ENCODE data around the gene WFIKKN1. TPM values are rescaled to one million over a fixed set of nuclear protein-coding genes. Genes with fewer than 3 reads are reported as not detected.

WFIKKN1 gene
- total and polyA plus RNA-seq, 11 donors: 0.15 to 1.1 (median 0.29) TPM

DNA sequence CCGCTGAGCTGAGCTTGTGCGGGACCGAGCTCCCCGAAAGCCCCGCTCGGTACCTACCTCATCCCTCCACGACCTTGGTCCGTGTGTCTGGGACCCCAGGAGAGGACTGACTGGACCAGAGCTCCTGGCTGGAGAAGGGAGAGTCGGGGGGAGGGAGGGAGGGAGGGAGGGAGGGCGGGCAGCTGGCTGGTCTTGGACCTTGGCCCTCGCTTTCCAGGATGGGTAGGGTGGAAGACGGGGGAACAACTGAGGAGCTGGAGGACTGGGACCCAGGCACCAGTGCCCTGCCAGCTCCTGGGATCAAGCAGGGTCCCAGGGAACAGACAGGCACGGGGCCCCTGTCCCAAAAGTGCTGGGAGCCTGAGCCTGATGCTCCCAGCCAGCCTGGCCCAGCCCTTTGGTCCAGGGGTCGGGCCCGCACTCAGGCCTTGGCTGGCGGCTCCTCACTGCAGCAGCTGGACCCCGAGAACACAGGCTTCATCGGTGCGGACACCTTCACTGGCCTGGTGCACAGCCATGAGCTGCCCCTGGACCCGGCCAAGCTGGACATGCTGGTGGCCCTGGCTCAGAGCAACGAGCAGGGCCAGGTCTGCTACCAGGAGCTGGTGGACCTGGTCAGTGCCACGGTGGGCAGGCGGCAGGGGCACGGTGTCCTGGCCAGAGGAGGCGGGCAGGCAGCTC lies 45.2 kb downstream of the WFIKKN1 start:
- ATAC-seq: no peak
- peaks cover 0 to 39% (median 17%) of the 10 kb centered on the region in 12 donors for H3K4me1 ChIP-seq
- DNase-seq: no peak
- TF ChIP-seq, protein P1, sequence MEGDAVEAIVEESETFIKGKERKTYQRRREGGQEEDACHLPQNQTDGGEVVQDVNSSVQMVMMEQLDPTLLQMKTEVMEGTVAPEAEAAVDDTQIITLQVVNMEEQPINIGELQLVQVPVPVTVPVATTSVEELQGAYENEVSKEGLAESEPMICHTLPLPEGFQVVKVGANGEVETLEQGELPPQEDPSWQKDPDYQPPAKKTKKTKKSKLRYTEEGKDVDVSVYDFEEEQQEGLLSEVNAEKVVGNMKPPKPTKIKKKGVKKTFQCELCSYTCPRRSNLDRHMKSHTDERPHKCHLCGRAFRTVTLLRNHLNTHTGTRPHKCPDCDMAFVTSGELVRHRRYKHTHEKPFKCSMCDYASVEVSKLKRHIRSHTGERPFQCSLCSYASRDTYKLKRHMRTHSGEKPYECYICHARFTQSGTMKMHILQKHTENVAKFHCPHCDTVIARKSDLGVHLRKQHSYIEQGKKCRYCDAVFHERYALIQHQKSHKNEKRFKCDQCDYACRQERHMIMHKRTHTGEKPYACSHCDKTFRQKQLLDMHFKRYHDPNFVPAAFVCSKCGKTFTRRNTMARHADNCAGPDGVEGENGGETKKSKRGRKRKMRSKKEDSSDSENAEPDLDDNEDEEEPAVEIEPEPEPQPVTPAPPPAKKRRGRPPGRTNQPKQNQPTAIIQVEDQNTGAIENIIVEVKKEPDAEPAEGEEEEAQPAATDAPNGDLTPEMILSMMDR (IDR thresholded peaks at IDR 0.05): no peak
- TF ChIP-seq POLR2A (IDR thresholded peaks at IDR 0.05): no peak
- peaks cover 0 to 32% (median 29%) of the 10 kb centered on the region in 9 donors for H3K36me3 ChIP-seq
- intact Hi-C loops (cut with DNase I): no loop called here
- H3K27ac ChIP-seq: peak overlapping the region in 3 of 12 donors; percentile 65 to 76 (median 67)
- peak overlapping the region in 10 of 12 donors; percentile 30 to 57 (median 44) for H3K4me3 ChIP-seq
- H3K9me3 ChIP-seq: no peaks in the 10 kb centered on the region
- H3K27me3 ChIP-seq: no peaks in the 10 kb centered on the region
- WGBS, 4 donors: 39 to 52% (median 46%) methylated on average over 11 to 25 of the region's 25 CpGs

DNA sequence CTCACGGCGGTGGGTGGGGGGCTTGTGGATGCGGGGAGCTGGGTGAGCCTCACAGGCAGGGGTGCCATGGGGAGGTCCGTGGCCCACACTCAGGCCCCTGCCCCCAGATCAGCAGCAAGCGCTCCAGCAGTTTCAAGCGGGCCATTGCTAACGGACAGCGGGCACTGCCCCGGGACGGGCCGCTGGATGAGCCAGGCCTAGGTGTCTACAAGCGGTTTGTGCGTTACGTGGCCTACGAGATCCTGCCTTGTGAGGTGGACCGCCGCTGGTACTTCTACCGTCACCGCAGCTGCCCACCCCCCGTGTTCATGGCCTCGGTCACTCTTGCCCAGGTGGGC lies 45.7 kb downstream of the WFIKKN1 start:
- no peak for ATAC-seq
- H3K9me3 ChIP-seq: no peaks in the 10 kb centered on the region
- H3K27me3 ChIP-seq: no peaks in the 10 kb centered on the region
- H3K27ac ChIP-seq: no peak overlapping the region
- H3K4me1 ChIP-seq: peaks cover 3 to 44% (median 23%) of the 10 kb centered on the region in 12 donors
- peaks cover 0 to 30% (median 24%) of the 10 kb centered on the region in 9 donors for H3K36me3 ChIP-seq
- intact Hi-C loops (cut with DNase I): no loop called here
- no peak for TF ChIP-seq POLR2A (IDR thresholded peaks at IDR 0.05)
- TF ChIP-seq, protein P1 (IDR thresholded peaks at IDR 0.05): no peak
- DNase-seq: no peak
- WGBS, 4 donors: 90 to 96% (median 93%) methylated on average over 21 of the region's 21 CpGs
- H3K4me3 ChIP-seq: no peak overlapping the region

DNA sequence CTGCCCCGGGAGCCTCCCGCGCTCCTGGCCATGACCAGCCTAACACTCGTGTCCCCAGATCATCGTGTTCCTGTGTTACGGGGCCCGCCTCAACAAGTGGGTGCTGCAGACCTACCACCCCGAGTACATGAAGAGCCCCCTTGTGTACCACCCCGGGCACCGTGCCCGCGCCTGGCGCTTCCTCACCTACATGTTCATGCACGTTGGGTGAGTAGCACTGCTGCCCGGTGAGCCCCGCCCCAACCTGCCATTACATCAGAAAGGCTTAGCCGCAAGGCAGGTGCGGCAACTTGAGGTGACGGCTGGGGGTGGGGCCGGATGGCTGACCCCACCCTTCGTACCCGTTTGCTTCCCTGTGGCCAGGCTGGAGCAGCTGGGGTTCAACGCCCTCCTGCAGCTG lies 46.1 kb downstream of the WFIKKN1 start:
- H3K9me3 ChIP-seq: no peaks in the 10 kb centered on the region
- DNase-seq: no peak
- no peak for TF ChIP-seq POLR2A (IDR thresholded peaks at IDR 0.05)
- TF ChIP-seq, protein P1 (IDR thresholded peaks at IDR 0.05): no peak
- H3K27ac ChIP-seq: no peak overlapping the region
- 71 to 86% (median 82%) methylated on average over 16 to 23 of the region's 23 CpGs for WGBS, 4 donors
- ATAC-seq: no peak
- H3K36me3 ChIP-seq: peaks cover 0 to 30% (median 24%) of the 10 kb centered on the region in 9 donors
- intact Hi-C loops (cut with DNase I): no loop called here
- H3K4me1 ChIP-seq: peaks cover 3 to 48% (median 26%) of the 10 kb centered on the region in 12 donors
- H3K4me3 ChIP-seq: no peak overlapping the region
- no peaks in the 10 kb centered on the region for H3K27me3 ChIP-seq

DNA sequence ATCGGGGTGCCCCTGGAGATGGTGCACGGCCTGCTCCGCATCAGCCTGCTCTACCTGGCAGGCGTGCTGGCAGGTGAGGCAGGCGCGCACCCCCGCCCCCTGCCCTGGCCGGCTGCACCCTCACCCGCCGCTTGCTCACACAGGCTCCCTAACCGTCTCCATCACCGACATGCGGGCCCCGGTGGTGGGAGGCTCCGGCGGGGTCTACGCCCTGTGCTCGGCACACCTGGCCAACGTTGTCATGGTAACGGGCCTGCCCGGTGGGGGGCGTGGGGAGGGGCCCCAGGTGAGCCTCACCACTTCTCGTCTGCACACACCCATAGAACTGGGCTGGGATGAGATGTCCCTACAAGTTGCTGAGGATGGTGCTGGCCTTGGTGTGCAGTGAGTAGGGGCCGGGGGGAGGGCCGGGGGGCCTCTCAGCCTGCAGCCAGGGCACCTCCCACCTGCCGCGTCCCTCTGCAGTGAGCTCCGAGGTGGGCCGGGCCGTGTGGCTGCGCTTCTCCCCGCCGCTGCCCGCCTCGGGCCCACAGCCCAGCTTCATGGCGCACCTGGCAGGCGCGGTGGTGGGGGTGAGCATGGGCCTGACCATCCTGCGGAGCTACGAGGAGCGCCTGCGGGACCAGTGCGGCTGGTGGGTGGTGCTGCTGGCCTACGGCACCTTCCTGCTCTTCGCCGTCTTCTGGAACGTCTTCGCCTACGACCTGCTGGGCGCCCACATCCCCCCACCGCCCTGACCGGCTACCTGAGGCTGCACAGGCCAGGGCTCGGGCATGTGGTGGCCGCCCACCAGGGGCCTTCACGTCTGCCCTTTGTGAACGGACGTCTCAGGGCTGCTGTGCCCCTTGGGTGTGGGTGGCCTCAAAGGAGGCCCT lies 46.8 kb downstream of the WFIKKN1 start:
- ATAC-seq: no peak
- TF ChIP-seq, protein P1 (IDR thresholded peaks at IDR 0.05): no peak
- TF ChIP-seq POLR2A (IDR thresholded peaks at IDR 0.05): no peak
- no peak overlapping the region for H3K4me3 ChIP-seq
- peaks cover 0 to 30% (median 24%) of the 10 kb centered on the region in 9 donors for H3K36me3 ChIP-seq
- no peaks in the 10 kb centered on the region for H3K9me3 ChIP-seq
- H3K27ac ChIP-seq: no peak overlapping the region
- H3K4me1 ChIP-seq: peaks cover 3 to 54% (median 30%) of the 10 kb centered on the region in 12 donors
- 61 to 74% (median 67%) methylated on average over 30 to 57 of the region's 57 CpGs for WGBS, 4 donors
- H3K27me3 ChIP-seq: no peaks in the 10 kb centered on the region
- DNase-seq: no peak
- intact Hi-C loops (cut with DNase I): no loop called here
